CD4-positive, alpha-beta T cell treated with Interleukin-21 for 1 hour (primary cell): Measurements from ENCODE around the gene PARP4.
"Not testable (repeated sequence)": the region's sequence is repeated elsewhere in the genome, so short reads cannot be mapped to it uniquely, and the experiment has no call there.

Experiments
- DNase-seq: peaks from one replicate; pipeline ENCODE4 v3.0.0-alpha.2; 2020

The PARP4 gene

GRCh38 chr13:24443366-24443765 lies 69.2 kb downstream of the PARP4 start:
- no peak for DNase-seq

- not testable (repeated sequence) for DNase-seq
Measured at GRCh38 chr13:24426045-24426444, 86.5 kb downstream of the PARP4 start.

GRCh38 chr13:24419668-24420067 lies 92.9 kb downstream of the PARP4 start:
- not testable (repeated sequence) for DNase-seq

DNA sequence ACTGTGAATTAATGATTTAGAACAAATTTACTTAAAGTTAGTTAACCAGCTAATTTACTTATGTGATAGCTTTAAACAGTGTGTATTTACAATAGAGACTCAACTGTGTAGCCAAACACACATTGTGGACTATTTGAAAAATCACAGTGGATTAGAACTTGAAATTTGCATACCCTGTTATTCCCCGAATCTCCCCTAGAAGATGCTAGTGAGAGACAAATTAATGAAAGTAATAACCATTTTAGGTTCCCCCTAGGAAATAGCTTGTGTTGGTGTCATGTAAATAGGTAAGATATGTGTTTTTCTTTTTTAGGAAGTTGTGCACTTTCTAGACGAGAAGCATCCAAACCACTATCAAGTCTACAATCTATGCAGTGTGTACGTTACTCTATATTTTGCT lies 104.7 kb downstream of the PARP4 start:
- no peak for DNase-seq

DNA sequence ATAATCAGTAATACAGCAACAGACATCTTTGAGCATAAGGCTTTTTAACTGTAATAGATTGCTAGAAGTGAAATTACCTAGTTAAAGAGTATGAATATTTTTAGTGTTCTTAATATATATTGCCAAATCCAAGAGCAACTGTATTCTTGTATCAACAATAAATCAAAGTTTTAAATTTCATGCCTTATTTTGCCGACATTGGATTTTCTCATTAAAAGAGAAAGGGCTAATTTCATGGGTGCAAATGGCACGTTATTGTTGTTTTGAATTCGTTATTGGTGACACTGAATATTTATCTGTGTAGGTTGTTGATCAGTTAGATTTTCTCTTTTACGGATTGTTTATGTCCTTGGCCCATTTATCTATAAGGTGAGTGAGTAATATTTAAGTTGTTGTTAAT lies 106.1 kb downstream of the PARP4 start:
- DNase-seq, result no peak

DNA sequence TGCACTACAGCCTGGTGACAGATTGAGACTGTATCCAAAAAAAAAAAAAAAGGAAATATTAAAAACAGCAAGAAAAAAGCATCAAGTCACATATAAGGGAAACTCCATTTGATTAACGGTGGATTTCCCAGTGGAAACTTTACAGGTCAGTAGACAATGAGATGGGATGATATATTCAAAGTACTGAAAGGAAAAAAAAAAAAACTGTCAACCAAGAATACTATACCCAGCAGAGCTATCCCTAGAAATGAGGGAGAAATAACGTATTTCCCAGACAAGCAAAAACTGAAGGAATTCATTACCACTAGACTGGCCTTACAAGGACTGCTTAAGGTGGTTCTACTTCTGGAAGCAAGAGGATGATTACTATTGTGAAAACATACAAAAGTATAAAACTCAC lies 115.8 kb downstream of the PARP4 start:
- DNase-seq, result no peak

DNA sequence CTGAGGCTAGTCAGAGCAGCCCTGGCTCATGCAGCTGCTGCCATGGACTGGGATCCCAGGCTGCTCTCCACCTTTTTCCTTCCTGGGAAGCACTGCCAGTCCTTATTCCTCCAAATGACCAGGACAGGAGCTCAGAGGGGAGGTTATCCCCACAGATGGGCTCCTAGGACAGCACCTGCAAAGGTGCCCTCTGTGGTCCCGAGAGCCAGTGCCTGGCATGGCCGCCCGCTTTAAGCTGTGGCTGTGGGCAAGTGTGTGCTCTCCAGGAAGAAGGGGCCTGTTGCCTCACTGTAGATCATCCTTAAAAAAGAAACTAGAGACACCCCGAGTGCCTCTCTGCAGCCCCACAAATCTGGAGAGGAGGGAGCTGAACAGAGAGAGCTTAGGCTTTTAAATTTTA lies 119.6 kb downstream of the PARP4 start:
- DNase-seq, result no peak

DNA sequence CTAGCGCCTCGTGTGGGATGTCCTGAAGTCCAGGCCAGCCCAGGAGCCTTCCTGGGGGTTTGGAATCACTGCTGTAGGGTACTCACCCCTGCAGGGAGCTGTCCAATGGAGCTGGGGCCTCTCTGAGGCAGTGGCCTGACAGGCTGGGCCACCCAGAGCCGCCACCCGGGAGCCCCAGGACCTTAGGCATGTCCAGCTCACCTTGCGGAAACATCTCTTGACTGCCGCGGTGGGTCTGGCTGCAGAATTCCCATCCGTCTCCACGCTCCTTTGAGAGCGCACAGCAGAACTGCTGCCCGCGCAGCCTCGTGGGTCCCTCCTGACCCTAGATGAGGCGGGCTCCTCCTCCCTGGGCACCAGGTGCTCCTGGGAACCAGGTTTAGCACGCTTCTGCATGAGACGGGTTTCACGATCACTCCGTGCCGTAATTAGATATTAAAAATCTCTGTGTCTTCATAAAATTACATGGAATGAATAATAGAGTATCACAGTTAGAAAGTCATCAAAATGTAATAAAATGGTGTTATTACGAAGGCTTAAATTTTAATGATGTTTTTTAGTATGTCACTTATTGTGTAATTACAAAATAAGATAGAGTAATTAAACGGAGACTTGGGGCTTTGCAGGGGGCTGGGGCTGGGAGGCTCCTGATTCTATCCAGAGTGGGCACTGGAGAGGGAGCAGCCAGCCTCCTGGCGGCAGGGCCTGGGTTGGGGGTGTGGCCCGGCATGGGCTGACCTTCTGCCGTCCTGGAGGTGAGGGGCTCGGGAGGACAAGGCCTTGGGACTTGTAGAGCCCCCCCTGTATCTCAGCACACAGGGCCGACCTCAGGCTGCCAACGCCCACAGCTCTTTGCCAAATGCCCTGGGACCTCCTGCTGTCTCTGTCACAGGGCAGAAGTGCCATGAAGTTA lies 120.6 kb downstream of the PARP4 start:
- not testable (repeated sequence) for DNase-seq

DNA sequence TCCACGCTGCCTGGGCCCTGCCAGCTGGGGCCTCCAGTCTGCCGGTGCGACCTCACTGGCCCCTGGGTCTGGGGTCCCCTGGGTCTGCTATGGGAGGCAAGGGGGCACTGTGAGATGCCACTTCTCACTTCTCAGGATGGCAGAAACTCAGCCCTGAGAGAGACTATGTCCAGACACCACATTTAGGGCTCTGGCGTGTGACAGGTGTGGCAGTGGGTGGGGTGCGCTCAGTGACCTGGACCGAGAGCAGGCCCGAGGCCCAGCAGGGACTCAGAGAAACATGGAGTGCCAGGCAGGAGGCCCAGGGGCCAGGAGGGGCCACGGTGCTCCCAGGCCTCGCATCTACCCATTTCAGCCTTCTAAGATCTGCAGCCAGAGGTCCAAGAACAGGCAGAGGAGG lies 121.8 kb downstream of the PARP4 start:
- not testable (repeated sequence) for DNase-seq

DNA sequence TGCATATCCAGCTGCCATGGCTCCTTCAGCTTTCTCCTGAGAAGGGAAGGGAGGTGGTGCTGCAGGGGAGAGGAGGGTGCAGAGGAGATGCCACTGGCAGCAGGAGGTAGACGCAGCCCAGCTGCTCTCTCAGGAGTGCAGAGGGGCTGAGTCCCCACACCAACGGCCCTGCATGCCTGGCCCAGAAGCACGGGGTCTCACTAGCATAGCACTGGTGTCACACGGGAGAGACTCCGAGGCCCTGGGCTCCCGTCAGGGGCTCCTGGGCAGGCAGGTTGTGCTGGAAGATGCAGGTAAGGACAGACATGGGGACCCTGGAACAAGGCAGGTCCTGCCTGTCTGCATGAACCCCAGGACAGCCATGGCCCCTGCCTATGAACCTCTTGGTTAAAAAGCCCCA lies 123.1 kb downstream of the PARP4 start:
- no peak for DNase-seq

GRCh38 chr13:24388743-24389142 lies 123.8 kb downstream of the PARP4 start:
- not testable (repeated sequence) for DNase-seq

DNA sequence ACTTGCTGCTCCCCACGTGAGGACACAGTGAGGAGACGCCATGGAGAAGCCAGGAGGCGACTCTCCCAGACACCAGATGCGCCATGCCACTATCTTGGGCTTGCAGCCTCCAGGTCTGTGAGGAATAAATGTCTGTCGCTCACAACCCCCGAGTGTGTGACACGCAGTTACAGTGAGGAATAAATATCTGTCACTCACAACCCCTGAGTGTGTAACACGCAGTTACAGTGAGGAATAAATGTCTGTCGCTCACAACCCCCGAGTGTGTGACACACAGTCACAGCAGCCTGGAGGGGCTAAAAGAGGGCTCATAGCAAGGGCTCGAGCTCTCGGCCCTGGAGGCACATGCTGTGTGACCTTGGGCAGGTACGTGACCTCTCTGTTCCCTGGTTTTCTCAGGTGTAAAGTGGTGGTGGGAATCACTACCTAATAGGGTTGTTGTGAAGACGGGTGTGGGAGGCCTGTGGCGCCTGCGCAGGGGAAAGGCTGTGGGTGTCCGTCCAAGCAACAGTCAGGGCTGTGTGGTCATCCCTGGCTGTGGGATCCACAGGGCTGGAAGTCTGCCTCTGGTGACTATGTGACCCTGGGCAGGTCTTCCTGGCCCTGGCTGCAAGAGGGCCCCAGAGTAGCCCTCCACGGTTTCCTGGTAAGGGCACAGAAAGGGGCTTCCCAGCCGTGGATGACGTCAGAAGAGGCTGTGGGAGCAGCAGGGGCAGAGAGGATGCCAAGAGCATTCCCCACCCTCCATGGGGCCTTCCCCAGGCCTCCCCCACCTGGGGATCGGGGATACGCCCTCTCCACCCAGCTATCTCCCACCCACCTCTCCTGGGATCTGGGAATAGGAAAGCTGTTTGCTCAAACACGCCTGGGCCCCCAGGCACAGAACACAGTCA lies 125.5 kb downstream of the PARP4 start:
- DNase-seq, result no peak

DNA sequence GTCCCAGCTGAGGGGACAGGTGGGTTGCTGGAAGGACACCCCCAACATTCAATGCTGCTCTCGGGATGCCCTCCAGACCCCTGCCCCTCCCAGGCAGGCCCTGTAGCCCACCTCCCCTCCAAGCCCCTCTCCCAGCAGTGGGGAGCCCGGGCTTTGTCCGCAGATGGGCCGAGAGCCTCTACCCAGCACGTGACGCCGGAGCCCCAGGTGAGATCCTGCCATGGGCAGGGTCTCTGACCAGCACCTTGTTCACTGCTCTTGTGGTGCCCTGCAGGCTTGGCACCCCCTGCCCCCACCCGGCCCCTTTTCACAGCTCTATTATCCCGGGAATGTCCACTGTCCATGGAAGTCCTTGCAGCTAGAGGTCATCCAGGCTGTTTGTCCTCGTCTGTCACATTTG lies 126.7 kb downstream of the PARP4 start:
- DNase-seq, result no peak

DNA sequence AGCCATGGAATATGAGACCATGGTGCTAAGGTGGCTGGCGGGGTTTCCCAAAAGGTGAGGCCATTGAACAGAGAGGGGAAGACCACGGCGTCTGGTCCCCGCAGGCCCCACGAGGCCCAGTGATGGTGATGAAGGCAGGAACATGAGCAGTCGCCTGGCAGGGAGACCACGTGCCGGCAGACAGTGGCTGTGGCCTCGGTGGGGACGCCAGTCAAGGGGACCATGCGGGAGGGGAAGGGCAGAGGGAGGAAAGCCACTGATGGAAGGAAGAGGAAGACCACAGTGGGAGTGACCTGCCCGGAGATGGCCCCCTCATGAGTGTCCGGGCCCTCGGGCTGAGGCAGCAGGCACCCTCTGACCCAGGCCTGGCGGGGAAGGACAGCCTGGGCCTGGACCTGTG lies 127.6 kb downstream of the PARP4 start:
- DNase-seq, result not testable (repeated sequence)

- not testable (repeated sequence) for DNase-seq
Measured at GRCh38 chr13:24384091-24384490, 128.5 kb downstream of the PARP4 start.

GRCh38 chr13:24381541-24382265 lies 130.9 kb downstream of the PARP4 start:
- no peak for DNase-seq

GRCh38 chr13:24380881-24381280 lies 131.7 kb downstream of the PARP4 start:
- not testable (repeated sequence) for DNase-seq

DNA sequence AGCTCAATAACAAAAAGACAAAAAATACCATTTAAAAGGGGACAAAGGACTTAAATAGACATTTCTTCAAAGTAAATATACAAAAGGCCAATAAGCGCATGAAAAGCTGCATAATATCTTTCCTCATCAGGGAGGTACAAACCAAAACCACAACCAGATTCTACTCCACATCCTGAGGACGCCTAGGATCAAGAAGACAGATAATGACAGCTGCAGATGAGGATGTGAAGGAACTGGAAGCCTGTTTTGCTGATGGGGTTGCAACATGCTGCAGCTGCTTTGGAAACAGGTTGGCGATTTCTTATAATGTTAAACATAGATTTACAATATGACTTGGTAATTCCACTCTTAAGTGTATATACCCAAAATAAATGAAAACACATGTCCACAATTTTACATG lies 132.4 kb downstream of the PARP4 start:
- not testable (repeated sequence) for DNase-seq

GRCh38 chr13:24371273-24371672 lies 141.3 kb downstream of the PARP4 start:
- DNase-seq, result not testable (repeated sequence)
